B cell (primary cell): Measurements from ENCODE around the gene WIPF1. TPM values are rescaled to one million over a fixed set of nuclear protein-coding genes. Genes with fewer than 3 reads are reported as not detected.

Experiments used
- ATAC-seq: fragments of 200-7000 bp; cut with Tn5 transposase; one replicate; pipeline ENCODE4 v1.10.0; 2021; ENCODE audit warnings: low read depth, mild to moderate bottlenecking, moderate number of reproducible peaks, moderate library complexity
- CTCF ChIA-PET: fragments of 350-600 bp; sonication (Branson Sonifier 250); formaldehyde crosslinking; loops from one replicate; lab custom pipeline; 2021; ENCODE audit warnings: antibody characterized with exemption, inconsistent platforms; lab: Charles Lee
- POLR2A ChIA-PET: fragments of 350-600 bp; sonication (Branson Sonifier 250); formaldehyde crosslinking; loops from one replicate; lab custom pipeline; 2021; ENCODE audit warnings: antibody characterized with exemption; lab: Charles Lee
- DNase-seq: peaks from one replicate; pipeline ENCODE4 v3.0.0; 2013
- H2AFZ ChIP-seq: 2 replicates; pipeline ENCODE4 v1.6.1; 2012; ENCODE audit warnings: mild to moderate bottlenecking, low read depth, low read length; ENCODE audit not compliant: insufficient read depth, poor library complexity, severe bottlenecking
- H3K27ac ChIP-seq, 2 donors: 1 replicate in 1 of 2; 2 replicates in 1 of 2; pipeline ENCODE4 v1.5.1; 2012 to 2013; ENCODE audit warnings: low read length in 2 of 2, mild to moderate bottlenecking in 2 of 2, moderate library complexity in 1 of 2
- H3K27me3 ChIP-seq, 4 experiments: fragments of 200-600 bp in 1 of 4; sonication (generic) in 1 of 4; replicated peaks in 1 of 4; 1 replicate in 2 of 4; 2 replicates in 2 of 4; pipeline versions ENCODE4 v1.6.1 to v1.7.0; 2013 to 2016; ENCODE audit warnings: low read length in 3 of 4, mild to moderate bottlenecking in 2 of 4, mixed read lengths in 1 of 4, moderate library complexity in 1 of 4; ENCODE audit not compliant: insufficient read depth in 4 of 4, control insufficient read depth in 3 of 4; ENCODE audit errors: control extremely low read depth in 1 of 4
- H3K36me3 ChIP-seq, 2 experiments: replicated peaks in 1 of 2; 1 replicate in 1 of 2; 2 replicates in 1 of 2; pipeline versions ENCODE4 v1.6.1 to v1.7.1; 2013; ENCODE audit warnings: low read length in 1 of 2; ENCODE audit not compliant: insufficient read depth in 2 of 2, control insufficient read depth in 1 of 2; ENCODE audit errors: control extremely low read depth in 1 of 2, extremely low read depth in 1 of 2
- H3K4me1 ChIP-seq, 2 donors: fragments of 200-600 bp in 1 of 2; sonication (generic) in 1 of 2; 1 replicate in 1 of 2; 2 replicates in 1 of 2; pipeline versions ENCODE4 v1.5.1 to v1.6.1; 2013 to 2017; ENCODE audit warnings: low read length in 2 of 2; ENCODE audit not compliant: control insufficient read depth in 2 of 2, insufficient read depth in 2 of 2
- H3K4me2 ChIP-seq: replicated peaks from 2 replicates; pipeline ENCODE3; 2012; ENCODE audit warnings: mild to moderate bottlenecking, low read depth, low read length; ENCODE audit not compliant: poor library complexity, severe bottlenecking
- H3K4me3 ChIP-seq, 5 experiments: fragments of 200-600 bp in 1 of 5; sonication (generic) in 1 of 5; 1 replicate in 3 of 5; 2 replicates in 2 of 5; pipeline versions ENCODE4 v1.5.1 to v1.7.0; 2011 to 2016; ENCODE audit warnings: low read length in 4 of 5, mild to moderate bottlenecking in 4 of 5, low read depth in 2 of 5, control low read depth in 1 of 5, moderate library complexity in 1 of 5; ENCODE audit not compliant: insufficient read depth in 1 of 5; ENCODE audit errors: control extremely low read depth in 1 of 5, extremely low read depth in 1 of 5
- H3K79me2 ChIP-seq: fragments of 200-600 bp; sonication (generic); one replicate; pipeline ENCODE4 v1.6.0; 2016; ENCODE audit warnings: low read length; ENCODE audit not compliant: control insufficient read depth, insufficient read depth
- H3K9ac ChIP-seq: fragments of 200-600 bp; sonication (generic); 2 replicates; pipeline ENCODE4 v1.6.1; 2017; ENCODE audit warnings: mild to moderate bottlenecking, low read length, moderate library complexity
- H3K9me3 ChIP-seq, 3 donors: one replicate each; pipeline versions ENCODE4 v1.6.1 to v1.7.1; 2013; ENCODE audit warnings: low read length in 2 of 3; ENCODE audit not compliant: control insufficient read depth in 2 of 3, insufficient read depth in 1 of 3; ENCODE audit errors: control extremely low read depth in 1 of 3
- H4K20me1 ChIP-seq: 2 replicates; pipeline ENCODE4 v1.6.0; 2012; ENCODE audit warnings: mild to moderate bottlenecking, low read length; ENCODE audit not compliant: insufficient read depth, control insufficient read depth, poor library complexity, severe bottlenecking
- H3K27ac Mint-ChIP-seq: one replicate; pipeline ENCODE4 v1.8.0; 2021; ENCODE audit warnings: mixed read lengths
- H3K27me3 Mint-ChIP-seq: one replicate; pipeline ENCODE4 v1.8.0; 2021; ENCODE audit warnings: mixed read lengths
- H3K4me1 Mint-ChIP-seq: one replicate; pipeline ENCODE4 v1.8.0; 2021; ENCODE audit warnings: mixed read lengths
- H3K4me3 Mint-ChIP-seq: one replicate; pipeline ENCODE4 v1.8.0; 2021; ENCODE audit warnings: mixed read lengths
- H3K9me3 Mint-ChIP-seq: one replicate; pipeline ENCODE4 v1.8.0; 2022; ENCODE audit warnings: mixed read lengths; ENCODE audit not compliant: insufficient read depth
- EZH2 ChIP-seq: IDR thresholded peaks from 2 replicates; pipeline ENCODE4 v1.6.1; 2012; ENCODE audit warnings: borderline replicate concordance, low read depth, mild to moderate bottlenecking, moderate library complexity, low read length; ENCODE audit not compliant: insufficient read depth, poor library complexity, severe bottlenecking
- WGBS: methylation state at CpG from one replicate; pipeline ENCODE4 v1.1.5; 2013; ENCODE audit warnings: missing lambda C conversion rate; ENCODE audit not compliant: insufficient coverage; 5-methylcytosine and 5-hydroxymethylcytosine counted together
- intact Hi-C: fragments of 100-400 bp; cut with micrococcal nuclease; formaldehyde crosslinking; loops from one replicate; pipeline ENCODE4 v1.10.0; 2022
- polyA plus RNA-seq: library from polyadenylated mRNA; depleted of rRNA; stranded (reverse); fragments of >200 nt; gene quantifications from 2 replicates; pipeline ENCODE4 v1.2.3, GENCODE V29; 2012
- total RNA-seq, 2 donors: library from RNA; stranded (reverse); fragments of 120-200 nt in 1 of 2; gene quantifications; 1 replicate in 1 of 2; 2 replicates in 1 of 2; pipeline versions ENCODE4 v1.2.3 to v1.2.4, GENCODE V29; 2013 to 2022
- TF ChIP-seq, protein P1 (sequence below): fragments of 200-600 bp; IDR thresholded peaks from one replicate; pipeline ENCODE4 v1.8.0; 2022; ENCODE audit warnings: antibody characterized with exemption, mild to moderate bottlenecking

The WIPF1 gene
- total and polyA plus RNA-seq, 2 donors (not counting 1 experiment from before 2014, with no cell fraction given), result 137 to 390 TPM

DNA sequence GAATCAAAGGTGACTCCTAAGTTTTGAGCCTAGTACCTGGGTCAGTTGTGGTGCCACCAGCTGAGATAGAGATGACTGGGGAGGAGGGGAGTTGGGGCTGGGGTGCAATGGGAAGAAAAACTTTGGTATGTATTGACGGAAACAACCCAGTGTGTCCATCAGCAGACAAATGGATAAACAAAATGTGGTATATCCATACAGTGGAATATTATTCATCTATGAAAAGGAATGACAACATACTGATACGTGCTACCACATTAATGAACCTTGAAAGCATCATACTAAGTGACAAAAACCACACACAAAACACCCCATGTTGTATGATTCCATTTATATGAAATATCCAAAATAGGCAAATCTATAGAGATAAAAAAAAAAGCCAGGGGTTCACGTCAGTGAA, 69.6 kb downstream of the WIPF1 start:
- DNase-seq, result no peak
- ChIA-PET CTCF (interaction anchor here (0.7 to 1.2 kb wide), 2 partner anchors 65 to 699 kb away, joined by 3 to 4 read pairs; no protein-coding TSS in a partner anchor), POLR2A (no interaction called here)
- ATAC-seq, result no peak
- Histone ChIP-seq H3K9ac (no peak overlapping the region), H3K4me1 (peaks cover 0 to 6% of the 10 kb centered on the region in 2 donors), H3K9me3 (peaks cover 1 to 9% (median 4%) of the 10 kb centered on the region in 3 donors), H2AFZ (no peak overlapping the region), H3K79me2 (no peaks in the 10 kb centered on the region), H3K4me3 (no peak overlapping the region), H4K20me1 (no peaks in the 10 kb centered on the region), H3K36me3 (no peaks in the 10 kb centered on the region), H3K4me2 (no peak overlapping the region), H3K27me3 (peaks cover 0 to 2% (median 0%) of the 10 kb centered on the region in 4 experiments), H3K27ac (no peak overlapping the region)
- no peak for TF ChIP-seq EZH2
- no peak overlapping the region for H3K4me3 Mint-ChIP-seq
- peaks cover 13% of the 10 kb centered on the region for H3K4me1 Mint-ChIP-seq
- H3K27ac Mint-ChIP-seq, result no peak overlapping the region
- 100% methylated on average over 1 of the region's 3 CpGs for WGBS
- intact Hi-C loops, result no loop called here
- H3K27me3 Mint-ChIP-seq, result peaks cover 9% of the 10 kb centered on the region
- H3K9me3 Mint-ChIP-seq, result peaks cover 5% of the 10 kb centered on the region

DNA sequence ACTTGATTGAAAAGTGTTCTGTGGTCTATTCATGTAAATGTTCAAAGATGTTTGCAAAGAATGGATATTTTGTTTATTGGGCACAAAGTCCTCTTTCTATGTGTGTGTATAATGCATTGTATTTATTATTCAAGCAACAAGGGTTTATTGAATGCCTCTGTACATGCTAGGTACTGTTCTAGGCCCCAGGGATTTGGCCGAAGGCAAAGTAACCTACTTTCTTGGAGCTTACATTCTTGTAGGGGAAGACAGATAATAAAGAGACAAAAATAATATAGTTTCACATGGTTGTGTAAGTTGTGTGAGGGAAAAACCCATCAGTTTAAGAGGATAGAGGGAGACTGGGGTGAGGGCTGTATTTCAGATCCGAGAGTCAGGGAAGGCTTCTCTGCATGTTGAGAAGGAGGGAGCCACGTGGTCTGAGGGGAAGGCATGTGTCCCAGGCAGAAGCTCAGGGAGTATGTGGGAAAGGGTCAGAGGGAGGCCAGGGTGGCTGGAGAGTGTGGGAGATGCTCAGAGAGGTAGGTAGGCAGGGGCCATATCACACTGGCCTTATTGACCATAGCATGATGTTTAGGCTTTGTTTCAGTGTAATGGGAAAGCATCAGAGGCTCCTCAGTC, 70.4 kb downstream of the WIPF1 start:
- no peak overlapping the region for H3K27ac Mint-ChIP-seq
- POLR2A ChIA-PET, result no interaction called here
- Histone ChIP-seq H3K4me2 (no peak overlapping the region), H2AFZ (no peak overlapping the region), H3K27me3 (peaks cover 0 to 2% (median 0%) of the 10 kb centered on the region in 4 experiments), H3K9me3 (peaks cover 1 to 9% (median 4%) of the 10 kb centered on the region in 3 donors), H3K27ac (no peak overlapping the region), H3K36me3 (no peaks in the 10 kb centered on the region), H3K79me2 (no peaks in the 10 kb centered on the region), H3K9ac (no peak overlapping the region), H3K4me1 (peaks cover 3 to 6% of the 10 kb centered on the region in 2 donors), H3K4me3 (no peak overlapping the region), H4K20me1 (no peaks in the 10 kb centered on the region)
- H3K27me3 Mint-ChIP-seq, result peaks cover 9% of the 10 kb centered on the region
- intact Hi-C loops, result no loop called here
- ATAC-seq, result no peak
- peaks cover 5% of the 10 kb centered on the region for H3K9me3 Mint-ChIP-seq
- TF ChIP-seq, protein P1, sequence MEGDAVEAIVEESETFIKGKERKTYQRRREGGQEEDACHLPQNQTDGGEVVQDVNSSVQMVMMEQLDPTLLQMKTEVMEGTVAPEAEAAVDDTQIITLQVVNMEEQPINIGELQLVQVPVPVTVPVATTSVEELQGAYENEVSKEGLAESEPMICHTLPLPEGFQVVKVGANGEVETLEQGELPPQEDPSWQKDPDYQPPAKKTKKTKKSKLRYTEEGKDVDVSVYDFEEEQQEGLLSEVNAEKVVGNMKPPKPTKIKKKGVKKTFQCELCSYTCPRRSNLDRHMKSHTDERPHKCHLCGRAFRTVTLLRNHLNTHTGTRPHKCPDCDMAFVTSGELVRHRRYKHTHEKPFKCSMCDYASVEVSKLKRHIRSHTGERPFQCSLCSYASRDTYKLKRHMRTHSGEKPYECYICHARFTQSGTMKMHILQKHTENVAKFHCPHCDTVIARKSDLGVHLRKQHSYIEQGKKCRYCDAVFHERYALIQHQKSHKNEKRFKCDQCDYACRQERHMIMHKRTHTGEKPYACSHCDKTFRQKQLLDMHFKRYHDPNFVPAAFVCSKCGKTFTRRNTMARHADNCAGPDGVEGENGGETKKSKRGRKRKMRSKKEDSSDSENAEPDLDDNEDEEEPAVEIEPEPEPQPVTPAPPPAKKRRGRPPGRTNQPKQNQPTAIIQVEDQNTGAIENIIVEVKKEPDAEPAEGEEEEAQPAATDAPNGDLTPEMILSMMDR, result no peak
- no peak for TF ChIP-seq EZH2
- no peak for DNase-seq
- WGBS, result 96% methylated on average over 2 of the region's 3 CpGs
- H3K4me1 Mint-ChIP-seq, result peaks cover 18% of the 10 kb centered on the region
- no peak overlapping the region for H3K4me3 Mint-ChIP-seq
- CTCF ChIA-PET, result interaction anchor here (1.6 kb wide), 1 partner anchor 64 kb away, joined by 7 read pairs; no protein-coding TSS in a partner anchor
